Anterior cingulate cortex (tissue), 58 donors: ENCODE results near the gene PGAP3.
"Not testable (repeated sequence)": the region's sequence is repeated elsewhere in the genome, so short reads cannot be mapped to it uniquely, and the experiment has no call there.

Experiments
- DNase-seq, 58 donors: peaks; one replicate each; lab custom pipeline; 2025; lab: John Stamatoyannopoulos, UW

PGAP3 gene

DNA sequence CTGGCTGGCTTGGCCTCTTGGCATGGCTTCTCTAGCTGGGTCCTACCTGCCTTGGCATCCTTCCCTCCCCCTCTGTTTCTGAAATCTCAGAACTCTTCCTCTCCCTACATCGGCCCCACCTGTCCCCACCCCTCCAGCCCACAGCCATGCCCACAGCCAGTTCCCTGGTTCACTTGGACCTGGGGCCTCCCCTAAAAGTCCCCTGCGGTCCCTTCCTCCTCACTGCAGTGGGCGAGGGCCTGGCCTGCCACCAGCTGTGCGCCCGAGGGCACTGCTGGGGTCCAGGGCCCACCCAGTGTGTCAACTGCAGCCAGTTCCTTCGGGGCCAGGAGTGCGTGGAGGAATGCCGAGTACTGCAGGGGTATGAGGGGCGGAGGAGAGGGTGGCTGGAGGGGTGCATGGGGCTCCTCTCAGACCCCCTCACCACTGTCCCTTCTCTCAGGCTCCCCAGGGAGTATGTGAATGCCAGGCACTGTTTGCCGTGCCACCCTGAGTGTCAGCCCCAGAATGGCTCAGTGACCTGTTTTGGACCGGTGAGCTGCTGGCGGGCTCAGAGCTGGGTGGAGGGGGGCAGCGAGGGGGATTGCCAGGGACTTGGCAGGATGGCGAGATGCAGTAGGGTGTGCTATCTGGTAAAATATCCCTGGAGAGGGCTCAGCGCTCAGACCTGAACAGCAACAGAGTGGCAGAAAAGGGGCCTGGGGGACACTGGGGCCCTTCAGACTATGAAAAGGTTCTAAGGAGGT is 28.4 kb upstream of the PGAP3 start:
- no peak for DNase-seq

DNA sequence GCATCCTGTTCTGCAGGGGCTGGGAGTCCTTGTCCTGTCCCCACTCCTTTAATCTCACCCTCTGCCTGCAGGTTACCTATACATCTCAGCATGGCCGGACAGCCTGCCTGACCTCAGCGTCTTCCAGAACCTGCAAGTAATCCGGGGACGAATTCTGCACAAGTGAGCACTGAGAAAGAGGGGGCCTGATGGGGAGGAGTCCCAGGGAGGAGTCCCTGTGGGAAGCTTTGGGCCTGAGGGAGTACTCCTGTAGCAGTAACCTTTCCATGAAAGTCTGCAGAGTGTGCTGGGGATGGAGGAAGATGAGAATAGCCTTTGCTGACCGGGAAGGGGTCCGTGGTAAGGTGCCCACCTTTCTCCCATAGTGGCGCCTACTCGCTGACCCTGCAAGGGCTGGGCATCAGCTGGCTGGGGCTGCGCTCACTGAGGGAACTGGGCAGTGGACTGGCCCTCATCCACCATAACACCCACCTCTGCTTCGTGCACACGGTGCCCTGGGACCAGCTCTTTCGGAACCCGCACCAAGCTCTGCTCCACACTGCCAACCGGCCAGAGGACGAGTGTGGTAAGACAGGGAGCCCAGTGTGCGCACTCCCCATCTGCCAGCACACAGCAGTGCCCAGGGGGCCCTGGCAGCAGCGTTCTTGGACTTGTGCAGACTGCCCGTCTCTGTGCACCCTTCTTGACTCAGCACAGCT is 27.7 kb upstream of the PGAP3 start:
- DNase-seq: no peak

DNA sequence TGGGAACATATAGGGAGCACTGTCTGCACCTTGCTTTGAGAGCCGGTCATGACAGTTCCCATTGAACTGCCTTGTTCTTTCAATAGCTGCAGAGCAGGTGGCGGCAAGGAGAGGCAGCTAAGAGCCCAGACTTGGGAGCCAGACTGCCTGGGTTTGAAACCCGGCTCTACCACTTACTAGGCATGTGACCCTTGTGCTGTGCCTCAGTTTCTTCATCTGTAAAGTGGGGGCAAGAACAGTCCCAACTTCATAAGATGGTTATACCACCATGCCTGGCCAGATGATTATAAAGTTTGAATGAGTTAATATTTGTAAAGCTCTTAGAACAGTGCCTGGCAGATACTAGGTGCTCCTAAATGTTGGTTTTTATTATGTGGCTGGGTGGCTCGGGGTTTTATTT is 26.4 kb upstream of the PGAP3 start:
- DNase-seq: no peak

DNA sequence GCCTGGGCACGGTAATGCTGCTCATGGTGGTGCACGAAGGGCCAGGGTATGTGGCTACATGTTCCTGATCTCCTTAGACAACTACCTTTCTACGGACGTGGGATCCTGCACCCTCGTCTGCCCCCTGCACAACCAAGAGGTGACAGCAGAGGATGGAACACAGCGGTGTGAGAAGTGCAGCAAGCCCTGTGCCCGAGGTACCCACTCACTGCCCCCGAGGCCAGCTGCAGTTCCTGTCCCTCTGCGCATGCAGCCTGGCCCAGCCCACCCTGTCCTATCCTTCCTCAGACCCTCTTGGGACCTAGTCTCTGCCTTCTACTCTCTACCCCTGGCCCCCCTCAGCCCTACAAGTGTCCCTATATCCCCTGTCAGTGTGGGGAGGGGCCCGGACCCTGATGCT is 24.0 kb upstream of the PGAP3 start:
- no peak for DNase-seq

DNA sequence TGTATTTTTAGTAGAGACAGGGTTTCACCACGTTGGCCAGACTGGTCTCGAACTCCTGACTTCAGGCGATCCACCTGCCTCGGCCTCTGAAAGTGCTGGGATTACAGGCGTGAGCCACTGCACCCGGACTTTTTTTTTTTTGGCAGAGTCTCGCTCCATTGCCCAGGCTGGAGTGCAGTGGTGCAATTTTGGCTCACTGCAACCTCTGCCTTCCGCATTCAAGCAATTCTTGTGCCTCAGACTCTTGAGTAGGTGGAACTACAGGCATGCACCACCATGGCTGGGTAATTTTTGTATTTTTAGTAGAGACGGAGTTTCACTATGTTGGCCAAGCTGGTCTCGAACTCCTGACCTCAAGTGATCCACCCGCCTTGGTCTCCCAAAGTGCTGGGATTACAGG is 23.2 kb upstream of the PGAP3 start:
- DNase-seq: not testable (repeated sequence)

DNA sequence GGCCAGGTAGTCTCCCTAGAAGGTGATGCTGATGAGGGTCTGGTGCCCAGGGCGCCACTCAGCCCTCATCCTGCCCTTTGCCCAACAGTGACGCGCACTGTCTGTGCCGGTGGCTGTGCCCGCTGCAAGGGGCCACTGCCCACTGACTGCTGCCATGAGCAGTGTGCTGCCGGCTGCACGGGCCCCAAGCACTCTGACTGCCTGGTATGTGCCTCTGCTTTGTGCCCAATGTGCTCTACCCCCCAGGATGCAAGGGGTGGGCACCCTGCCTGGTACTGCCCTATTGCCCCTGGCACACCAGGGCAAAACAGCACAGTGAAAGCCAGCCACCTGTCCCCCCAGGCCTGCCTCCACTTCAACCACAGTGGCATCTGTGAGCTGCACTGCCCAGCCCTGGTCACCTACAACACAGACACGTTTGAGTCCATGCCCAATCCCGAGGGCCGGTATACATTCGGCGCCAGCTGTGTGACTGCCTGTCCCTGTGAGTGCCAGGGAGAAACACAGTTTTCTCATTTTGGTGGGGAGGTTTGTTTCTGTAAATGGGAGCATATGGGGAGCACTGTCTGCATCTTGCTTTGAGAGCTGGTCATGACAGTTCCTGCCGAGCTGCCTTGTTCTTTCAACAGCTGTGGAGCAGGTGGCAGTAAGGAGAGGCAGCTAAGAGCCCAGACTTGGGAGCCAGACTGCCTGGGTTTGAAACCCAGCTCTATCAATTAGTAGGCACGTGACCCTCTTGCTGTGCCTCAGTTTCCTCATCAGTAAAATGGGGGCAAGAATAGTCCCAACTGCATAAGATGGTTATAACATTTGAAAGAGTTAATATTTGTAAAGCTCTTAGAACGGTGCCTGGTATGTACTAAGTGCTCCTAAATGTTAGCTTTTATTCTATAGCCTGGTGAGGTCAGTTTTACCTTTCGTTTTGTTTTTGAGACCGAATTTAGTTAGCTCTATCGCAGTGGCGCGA is 22.4 kb upstream of the PGAP3 start:
- DNase-seq: no peak

DNA sequence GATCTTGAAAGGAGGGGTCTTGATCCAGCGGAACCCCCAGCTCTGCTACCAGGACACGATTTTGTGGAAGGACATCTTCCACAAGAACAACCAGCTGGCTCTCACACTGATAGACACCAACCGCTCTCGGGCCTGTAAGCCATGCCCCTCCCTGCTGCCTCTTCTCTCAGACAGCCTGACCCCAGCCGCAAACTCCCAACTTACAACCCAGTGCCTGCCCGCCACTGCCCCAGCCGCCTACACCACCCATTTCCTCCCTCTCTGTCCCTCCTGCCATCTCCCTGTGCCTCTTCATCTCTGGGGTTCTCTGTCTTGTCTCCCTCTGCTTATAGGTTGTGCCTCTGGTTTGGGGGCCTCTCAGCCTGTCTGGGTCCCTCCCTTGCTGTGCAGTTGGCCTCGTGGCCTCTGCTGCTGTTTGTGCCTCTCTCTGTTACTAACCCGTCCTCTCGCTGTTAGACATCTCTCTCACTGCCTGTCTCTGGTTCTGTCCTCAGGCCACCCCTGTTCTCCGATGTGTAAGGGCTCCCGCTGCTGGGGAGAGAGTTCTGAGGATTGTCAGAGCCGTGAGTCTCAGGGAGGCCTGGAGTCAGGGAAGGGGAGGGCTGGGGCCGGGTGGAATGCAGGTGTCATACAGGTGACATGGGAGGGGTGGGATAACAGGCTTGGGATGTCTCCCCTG is 21.6 kb upstream of the PGAP3 start:
- DNase-seq: no peak

DNA sequence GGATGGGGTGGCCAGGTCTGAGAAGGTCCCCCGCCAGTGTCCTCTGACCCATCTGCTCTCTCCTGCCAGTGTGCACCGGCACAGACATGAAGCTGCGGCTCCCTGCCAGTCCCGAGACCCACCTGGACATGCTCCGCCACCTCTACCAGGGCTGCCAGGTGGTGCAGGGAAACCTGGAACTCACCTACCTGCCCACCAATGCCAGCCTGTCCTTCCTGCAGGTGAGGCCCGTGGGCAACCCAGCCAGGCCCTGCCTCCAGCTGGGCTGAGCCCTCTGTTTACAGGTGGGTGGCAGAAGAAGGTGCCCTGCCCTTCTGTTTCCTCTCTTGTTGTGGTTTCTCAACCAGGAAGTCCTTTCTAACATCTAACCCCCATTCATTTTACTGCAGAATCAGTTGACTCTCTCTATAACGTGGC is 19.1 kb upstream of the PGAP3 start:
- no peak for DNase-seq

DNA sequence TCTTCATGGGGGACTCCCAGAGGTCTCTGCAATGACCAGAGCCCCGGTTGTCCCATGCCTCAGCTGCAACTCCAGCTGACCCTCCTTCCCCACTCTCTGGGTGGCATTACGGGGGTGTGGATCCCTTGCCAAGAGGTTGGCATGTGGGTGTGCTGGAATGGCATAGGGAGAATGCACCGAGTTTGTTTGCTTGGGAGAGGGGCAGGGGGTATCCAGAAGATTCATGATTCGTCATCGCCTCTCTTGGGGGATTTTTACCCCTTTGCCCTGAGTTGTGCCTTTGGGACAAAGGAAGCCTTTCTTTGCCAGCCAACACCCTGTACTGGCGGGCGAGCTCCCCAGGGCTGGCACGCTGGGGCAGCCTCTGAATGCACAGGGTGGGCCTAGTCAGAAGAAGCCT is 18.5 kb upstream of the PGAP3 start:
- DNase-seq: no peak

DNA sequence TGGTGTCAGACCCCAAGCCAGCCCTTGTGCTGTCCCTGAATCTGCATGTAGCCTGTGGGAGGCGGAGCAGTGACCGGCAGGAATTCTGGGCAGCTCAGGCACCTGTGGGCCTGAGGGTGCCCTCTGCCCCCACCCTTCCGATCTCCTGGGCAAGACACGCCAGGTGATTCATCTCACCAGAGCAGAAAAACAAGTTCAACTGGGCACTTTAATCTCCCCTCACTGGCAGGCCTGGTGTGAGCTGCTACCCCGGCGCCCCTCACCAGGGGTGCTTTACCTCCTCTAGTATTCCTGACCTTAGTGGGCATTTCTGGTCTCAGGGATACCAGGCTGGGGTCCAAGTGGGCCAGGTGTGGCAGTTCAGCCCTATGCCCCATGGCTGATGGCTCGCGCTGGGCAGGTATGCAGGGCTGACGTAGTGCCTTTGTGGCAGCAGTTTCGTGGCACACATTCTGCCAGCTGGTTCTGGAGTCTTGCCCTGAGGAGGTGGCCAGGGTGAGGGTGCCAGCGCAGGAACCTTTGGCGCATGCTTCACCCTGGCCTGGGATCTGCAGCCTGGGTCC is 18.0 kb upstream of the PGAP3 start:
- peak in 3 of 58 donors; percentile 5 to 18 (median 10) for DNase-seq

DNA sequence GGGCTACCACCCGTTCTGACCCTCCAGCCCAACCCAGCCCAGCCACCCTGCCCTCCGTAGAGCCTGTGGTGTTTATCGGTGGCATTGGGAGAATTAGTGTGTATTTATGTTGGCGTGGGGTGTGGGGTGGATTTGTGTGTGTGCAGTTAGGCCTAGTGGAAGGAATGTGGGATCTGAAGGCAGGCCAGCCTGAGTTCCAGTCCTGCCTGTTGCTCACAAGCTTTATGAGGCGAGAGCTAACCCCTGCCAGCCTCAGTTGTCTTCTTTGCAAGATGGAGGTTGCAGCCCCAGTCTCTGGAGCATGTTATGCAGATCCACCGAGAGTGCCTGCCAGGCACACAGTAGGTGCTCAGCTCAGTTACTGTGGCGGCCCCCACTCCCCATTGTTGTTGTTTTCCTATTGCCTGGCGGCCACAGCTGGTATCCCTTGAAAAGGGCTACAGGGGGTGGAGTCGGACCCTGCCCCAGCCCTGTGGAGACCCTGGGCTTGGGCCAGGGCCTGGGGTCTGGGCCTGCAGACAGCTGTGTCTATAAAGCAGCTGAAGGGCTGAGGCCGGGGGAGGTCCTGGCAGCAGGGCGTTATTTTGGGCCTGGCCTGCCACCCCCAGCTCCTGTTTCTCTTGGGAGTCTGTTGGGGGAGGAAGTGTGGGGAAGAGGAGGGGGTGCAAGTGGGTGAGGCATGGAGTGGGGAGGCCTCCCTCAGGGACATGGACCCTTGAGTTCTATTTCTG is 17.1 kb upstream of the PGAP3 start:
- no peak for DNase-seq

DNA sequence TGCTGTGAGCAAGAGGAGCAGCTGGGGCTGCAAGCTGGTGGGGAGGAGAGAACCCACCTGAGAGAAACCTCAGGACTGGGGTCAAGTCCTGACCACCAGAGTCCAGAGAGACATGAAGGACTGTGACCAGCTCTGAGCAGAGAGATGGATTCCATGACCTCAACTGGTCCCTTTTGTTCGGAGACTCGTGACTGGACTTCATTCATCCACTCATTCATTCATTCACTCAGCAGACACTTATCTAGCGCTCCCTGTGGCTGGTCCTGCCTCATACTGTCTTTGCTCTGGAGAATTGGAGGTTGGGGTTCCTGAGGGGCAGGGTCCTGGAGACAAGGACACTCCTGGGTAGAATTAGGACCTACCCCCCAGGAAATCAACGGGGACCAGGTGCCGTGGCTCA is 16.1 kb upstream of the PGAP3 start:
- DNase-seq: no peak

DNA sequence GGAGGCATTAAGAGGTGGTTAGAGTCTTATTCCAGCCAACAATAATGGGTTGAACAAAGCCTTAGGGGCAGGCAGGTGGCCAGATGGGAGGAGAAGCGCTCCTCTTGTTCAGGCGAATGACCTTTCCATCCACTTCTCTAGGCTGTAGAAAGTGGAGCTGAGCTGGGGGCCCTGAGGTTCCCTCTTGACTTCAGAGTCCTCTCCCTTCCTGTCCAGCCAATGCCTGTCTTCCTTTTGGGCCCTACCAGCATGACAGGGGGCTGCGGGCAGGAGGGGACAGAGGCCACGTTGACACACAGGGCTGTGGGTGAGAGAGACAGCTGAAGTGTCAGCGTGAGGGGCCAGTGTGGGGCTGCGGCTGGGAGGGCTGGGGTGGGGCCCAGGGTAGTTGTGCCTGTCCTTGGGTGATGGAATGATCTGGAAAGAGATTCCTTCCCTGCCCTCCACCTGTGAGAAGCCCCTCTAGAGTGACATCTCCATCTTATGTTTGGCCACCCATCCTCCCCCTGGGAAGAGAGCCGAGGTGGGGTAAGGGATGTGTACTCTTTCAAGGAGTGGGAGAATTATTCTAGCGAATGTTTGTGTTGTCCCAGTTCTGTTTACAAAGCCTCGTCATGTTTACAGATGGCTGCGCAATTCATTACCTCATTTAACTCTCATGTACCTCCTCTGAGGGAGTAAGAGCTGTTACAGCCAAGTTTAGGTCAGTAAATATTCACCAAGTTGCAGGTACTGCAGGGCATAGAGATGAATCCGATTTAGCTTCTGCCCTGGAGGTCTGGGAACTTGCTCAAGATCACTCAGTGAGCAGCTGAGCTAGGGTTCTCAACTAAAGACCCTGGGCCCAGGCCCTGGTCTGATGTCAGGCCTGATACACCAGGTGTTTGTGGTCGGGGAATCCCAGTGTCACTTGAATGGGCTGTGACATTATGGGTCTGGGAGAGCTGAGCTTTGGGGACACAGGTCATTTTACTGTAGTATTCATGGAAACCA is 15.3 kb upstream of the PGAP3 start:
- DNase-seq: no peak

DNA sequence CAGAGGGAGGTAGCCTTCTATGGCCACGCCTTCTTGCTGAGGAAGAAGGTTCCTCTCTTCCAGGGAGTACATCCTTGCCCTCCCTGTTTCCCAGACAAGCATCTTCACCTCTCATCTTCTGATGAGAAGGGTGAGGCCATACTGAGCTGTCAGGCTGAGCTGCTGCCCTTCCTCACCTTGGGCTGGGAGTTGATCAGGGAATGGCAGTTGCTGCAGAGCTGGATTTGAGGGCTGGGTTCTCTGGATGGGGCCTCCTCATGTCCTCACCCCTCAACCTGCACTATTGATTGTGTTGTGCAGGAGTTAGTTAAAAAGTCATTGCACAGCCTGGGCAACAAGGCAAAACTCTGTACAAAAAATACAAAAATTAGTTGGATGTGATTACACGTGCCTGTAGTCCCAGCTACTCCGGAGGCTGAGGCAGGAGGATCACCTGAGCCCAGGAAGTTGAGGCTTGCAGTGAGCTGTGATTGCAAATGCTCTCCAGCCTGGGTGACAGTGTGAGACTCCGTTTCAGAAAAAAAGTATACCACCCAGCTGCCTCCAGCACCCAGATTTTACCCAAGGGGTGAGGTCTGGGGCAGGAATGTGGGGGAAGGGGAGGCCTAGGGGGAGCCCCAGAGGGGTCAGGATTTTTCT is 14.0 kb upstream of the PGAP3 start:
- DNase-seq: no peak

DNA sequence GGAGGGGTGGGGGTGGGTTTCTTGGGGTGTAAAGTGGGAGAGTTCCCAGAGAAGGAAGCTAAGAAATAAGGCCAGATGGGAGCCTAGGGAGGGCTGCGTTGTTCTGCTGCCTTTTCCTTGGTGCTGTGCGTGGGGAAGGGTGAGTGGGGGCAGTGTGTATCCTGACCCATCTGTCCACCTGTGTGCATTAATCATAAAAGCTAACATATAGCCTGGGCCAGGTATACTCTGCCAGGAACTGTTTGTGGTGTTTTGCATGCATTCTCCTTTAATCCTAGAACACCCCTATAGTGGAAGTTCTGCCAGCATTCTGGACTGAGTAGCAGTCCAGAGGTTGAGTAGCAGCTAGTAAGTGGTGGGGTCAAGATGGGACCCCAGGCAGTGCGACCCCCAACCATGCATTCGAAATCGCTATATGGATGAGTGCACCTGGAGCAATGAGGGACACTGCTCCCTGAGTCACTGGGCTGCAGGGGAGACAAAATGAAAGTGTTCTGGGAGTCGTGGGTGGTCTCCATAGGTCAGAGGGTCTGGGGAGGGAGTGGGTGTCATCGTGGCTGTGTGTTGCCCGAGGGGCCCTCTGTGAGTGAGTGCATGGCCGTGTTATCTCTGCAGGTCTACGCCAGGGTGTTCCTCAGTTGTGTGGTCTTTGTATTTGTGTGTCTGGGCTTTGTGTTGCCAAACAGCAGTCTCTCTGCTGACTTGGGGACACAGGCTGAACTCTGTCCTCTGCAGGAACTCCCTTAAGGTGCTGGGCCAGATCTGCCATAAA is 13.3 kb upstream of the PGAP3 start:
- DNase-seq: no peak

DNA sequence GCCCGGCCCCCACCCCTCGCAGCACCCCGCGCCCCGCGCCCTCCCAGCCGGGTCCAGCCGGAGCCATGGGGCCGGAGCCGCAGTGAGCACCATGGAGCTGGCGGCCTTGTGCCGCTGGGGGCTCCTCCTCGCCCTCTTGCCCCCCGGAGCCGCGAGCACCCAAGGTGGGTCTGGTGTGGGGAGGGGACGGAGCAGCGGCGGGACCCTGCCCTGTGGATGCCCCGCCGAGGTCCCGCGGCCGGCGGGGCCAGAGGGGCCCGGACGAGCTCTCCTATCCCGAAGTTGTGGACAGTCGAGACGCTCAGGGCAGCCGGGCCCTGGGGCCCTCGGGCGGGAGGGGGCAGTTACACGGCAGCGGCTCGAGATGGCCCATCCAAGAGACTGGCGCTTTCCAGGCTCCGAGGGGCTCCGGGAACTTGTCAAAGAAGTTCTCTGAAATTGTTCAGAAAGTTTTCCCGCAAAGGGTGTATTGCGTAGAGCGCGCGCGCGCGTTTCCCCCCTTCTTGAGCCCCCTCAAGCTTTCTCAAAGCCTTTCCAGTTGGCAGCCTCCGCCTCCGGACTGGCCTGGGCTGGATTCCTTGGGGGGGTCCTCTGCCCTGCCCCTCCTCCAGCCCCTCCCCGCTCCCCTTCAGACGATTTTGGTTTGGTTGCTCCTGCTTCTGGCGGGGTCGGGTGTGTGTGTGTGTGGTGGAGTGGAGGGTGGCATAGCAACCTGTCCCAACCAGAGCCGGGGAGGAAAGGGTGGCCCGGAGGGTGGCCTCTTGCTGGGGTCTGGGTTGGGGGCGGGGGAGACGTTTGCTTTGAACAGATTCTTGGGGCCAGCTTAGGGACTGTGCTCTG is 12.5 kb upstream of the PGAP3 start:
- no peak for DNase-seq
